ENCODE measurements around the gene DENND1A.

The DENND1A gene

DNA sequence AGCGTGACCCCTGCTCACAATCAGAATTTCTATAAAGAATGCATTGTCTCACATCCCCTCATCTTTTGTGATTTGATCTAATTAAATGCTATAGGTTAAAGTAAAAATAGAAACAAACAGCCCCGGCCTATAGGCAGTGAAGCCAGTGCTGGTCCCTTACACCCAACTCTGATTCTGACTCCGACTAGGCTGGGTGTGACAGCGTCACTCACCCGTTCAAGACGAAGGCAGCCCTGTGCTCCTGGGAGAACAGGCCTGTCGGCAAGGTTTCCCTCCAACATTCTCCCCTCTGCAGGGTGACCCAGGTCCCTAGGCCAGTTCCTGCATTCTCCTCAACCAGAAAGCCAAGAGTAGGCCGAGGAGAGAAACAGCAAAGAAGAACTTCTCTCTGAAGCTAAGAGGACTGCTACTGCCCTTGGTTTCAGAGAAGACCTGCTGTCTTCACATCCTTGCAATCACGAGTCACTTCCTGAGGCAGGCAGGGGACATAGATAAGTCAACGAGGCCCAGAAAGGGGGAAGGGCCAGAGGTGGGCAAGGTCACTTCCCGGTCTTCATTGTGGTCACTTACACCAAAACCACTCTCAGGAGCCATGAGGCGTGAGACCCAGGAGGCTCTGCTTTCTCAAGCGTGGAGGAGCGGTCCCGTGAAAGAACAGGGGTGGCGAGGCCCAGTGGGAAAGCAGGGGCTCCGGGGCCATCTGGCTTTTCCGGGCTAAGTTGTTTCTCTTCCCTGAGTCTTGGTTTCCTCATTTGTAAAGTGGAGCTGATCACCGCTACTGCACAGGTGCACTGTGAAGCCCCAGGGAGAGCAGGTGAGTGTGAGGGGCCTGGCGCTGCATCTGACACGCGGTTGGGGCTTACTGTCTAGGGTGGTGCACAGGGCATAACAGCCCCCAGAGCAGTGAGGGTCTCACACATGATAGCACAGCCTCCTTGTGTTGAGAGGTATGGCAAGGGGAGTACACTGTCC is 373.2 kb downstream of the DENND1A start:
- no peak for DNase-seq

DNA sequence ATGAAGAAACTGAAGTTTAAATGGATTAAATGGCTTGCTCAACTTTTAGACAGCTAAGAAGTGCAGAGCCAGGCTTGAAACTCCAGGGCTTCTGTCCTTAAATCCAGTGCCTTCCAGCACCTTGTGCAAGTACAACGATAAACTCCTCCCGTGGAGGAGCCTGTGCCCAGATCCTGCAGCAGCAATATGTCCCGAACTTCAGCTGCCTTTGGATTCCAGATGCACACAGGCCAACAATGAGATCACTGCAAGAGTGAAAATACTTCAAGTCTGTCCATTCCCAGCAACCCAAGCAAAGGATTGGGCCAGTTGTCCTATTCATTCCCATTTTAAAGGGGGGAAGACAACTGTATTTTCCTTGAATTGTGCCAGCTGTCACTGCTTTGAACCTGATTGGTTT is 374.3 kb downstream of the DENND1A start:
- no peak for DNase-seq

GRCh38 chr9:123552530-123552929 is 377.4 kb downstream of the DENND1A start:
- no peak for DNase-seq

GRCh38 chr9:123551734-123552133 is 378.2 kb downstream of the DENND1A start:
- no peak for DNase-seq

DNA sequence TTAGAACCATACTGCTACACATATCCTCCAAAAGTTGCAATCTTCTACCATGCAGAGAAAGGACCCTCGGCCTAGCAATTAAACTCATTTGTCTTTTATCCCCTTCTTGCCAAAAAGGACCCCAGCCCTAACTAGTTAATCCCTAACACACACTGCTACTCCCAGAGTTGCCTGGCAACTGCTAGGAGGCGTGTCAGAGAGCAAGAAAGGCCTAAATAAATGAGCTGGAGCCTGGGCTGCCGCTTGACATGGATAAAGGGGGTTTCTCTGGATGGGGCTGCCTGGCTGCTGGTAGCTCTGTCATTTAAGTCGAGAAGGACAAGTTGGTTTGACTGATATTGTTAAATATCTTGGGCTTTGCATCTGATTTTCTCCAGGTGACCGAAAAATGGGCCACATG is 379.1 kb downstream of the DENND1A start:
- no peak for DNase-seq

- DNase-seq, result no peak
Measured at GRCh38 chr9:123550012-123550411, 379.9 kb downstream of the DENND1A start.

- DNase-seq, result peak; percentile 85
Measured at GRCh38 chr9:123548741-123549545, 381.0 kb downstream of the DENND1A start.

DNA sequence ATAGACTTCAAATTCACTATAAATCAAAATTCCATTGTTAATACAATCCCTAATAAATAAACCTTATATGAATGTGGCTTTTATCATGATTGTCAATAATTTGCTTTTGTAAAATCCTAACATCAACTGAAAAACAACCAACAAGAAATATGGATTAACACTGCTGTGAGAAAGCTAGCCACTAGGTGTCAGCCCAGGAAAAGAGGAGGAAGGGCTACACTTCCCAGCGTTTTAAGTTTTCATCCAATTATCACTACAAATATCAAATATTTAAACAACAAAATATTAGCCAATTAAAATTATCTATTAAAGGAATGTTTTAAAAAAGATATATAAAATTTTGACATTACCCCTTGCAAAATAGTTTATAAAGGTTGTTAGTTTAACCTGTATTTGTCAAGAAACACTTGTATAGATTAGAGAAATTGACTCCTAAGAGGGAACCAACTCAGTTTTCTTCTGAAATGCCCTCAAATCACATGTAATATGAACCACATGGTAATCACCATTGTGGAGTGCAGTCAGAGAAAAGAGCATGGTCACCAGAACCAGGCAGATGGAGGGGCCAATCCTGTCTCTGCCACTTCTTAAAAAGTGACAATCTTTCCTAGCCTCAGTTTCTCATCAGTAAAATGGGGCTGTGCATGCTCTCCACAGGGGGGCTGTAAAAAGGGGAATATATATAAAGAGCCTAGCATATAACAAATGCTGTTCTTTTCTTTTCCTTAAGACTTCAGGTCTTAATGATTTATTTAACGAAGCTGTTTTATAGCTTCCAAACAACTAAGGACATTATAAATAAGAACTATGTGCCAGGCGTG is 385.7 kb downstream of the DENND1A start:
- peak; percentile 15 for DNase-seq

DNA sequence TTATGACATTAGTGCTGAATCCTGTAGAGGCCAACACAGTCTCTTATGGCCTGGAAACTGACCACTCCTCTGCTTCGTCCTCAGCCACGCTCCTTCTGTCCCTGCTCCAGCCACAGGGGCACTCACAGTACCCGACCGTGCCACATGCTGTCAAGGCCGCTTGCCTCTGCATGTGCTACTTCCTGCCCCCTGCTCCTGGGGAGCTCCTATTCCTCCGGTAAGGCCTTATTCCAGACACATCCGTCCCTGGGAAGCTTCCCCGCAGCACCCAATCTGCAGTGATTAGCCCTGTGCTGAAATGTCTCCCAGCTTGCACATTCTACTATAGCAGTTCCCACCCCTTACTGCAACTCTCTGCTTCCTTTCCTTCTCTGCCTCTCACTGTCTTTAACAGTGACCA is 386.4 kb downstream of the DENND1A start:
- no peak for DNase-seq

DNA sequence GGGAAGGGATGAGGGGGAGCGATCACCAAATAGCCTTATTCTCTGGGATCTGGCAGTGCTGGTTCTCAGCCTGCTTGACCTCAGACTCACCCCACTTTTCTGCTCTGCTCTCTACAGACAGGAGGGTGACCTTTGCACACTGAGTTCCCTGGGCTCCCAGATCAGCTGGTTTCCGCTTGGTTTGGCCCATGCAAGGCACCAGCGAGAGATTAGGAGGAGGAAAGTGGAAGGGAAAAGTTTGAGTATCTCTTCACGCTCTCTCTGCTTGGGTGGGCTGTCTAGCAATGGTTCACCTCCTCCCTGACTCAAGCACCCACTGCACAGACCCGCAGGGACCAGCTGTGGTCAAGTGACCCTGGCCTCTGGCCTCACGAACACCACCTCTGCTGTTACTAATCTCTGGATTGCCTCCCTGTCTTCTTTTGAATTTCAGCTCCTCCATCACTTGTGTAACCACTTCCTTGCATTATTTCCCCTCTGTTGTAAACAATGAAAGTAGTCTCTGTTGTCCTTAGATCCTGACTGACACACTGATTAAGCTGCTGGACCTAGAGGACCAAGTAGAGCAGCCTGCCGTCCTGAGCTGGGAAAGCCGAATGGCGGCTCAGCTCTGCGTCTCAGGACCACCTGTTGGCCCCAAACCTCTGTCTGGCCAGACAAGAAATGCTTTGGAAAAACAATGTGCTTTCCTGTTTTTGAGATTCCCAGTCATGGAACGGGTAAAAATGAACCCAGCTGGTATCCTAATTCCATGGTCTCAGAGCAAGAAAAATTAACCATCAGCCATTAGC is 387.3 kb downstream of the DENND1A start:
- DNase-seq, result no peak

DNA sequence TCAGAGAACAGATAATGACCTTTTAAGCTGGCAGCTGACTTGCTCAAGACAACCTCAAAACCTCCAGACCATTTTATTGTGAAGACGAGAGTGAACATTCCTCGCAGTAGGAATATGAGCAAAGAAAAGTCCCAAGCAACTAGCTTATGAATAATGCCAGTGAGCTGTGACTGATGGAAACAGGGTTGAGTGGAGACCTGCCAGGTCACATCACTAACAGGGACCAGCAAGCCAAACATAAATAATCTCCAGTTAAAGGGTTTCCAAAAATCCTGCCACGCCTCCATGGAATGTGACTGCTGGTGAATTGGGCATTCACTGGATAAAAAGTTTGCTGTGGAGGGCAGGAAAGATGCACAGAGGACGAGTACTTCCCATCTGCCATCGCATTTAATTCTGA is 388.5 kb downstream of the DENND1A start:
- no peak for DNase-seq

- no peak for DNase-seq
Measured at GRCh38 chr9:123540457-123540856, 389.5 kb downstream of the DENND1A start.

DNA sequence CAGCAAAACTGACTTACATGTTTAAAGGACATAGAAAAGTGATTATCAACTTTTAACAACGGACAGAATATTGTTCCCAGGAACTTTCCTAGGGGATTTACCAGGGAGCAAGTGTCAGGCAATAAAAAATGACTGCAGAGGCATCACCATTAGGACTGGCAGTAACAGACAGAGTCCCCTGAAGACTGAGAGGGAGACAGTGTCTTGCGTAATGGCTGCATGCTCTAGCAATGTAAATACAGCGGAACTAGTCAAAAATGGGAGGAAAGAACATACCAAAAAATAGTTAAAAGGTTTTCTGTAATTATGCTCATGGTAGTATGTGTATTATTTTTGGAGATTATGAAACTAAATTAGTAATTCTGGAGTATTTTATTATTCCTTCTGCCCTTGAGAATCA is 392.1 kb downstream of the DENND1A start:
- no peak for DNase-seq

GRCh38 chr9:123536455-123536868 is 393.5 kb downstream of the DENND1A start:
- DNase-seq, result no peak

- DNase-seq, result no peak
Measured at GRCh38 chr9:123534336-123534735, 395.6 kb downstream of the DENND1A start.

GRCh38 chr9:123530244-123530643 is 399.7 kb downstream of the DENND1A start:
- no peak for DNase-seq

DNA sequence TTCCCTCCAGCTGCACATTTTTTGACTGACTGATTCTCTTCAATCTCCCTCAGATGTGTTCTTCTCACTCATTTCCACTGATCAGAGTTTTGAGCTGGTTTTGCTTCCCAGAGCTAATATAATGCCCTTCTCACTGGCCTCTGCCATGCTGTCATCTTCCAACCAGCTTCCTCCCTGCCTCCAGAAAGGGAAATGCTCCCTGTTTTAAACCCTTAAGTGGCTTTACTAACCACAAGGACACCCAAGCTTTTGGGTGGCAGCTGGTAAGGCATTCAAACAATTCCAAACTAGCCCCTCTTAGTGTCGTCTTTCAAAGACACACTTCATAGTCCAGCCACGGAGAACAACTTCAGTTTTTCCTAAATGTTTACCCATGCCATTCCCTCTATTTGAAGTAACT is 401.4 kb downstream of the DENND1A start:
- no peak for DNase-seq

- DNase-seq, result no peak
Measured at GRCh38 chr9:123527981-123528380, 401.9 kb downstream of the DENND1A start.

DNA sequence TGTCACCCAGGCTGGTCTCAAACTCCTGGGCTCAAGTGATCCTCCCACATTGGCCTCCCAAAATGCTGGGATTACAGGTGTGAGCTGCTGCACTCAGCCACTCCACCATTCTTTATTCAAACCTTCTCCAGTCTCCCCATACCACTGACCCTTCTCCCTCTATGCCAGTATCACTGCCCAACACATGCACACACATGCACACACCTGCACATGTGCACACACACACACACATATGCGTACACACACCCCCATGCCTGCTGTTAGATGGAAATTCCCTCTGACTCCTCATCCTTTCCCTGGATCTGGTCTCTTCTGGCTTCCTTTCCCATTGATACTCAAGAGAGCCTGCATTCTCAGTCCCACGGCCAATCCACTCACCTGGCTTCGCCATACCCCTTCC is 404.0 kb downstream of the DENND1A start:
- no peak for DNase-seq

DNA sequence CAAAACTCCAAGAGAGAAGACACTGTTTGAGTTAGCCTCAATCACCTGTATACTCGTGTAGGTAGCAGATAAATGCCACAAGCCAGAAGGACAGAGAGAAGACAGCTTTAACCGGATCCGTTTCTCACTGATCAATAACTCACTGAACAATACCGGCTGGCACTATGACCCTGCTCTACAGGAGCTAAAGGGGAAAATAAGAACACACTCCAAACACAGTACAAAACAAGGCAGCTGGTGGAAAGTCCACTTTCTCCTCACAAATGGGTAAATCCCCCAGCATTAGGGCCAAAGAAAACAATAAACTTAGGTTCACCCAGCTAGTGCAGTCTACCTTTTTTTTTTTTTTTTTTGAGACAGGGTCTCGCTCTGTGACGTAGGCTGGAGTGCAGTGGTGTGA is 404.5 kb downstream of the DENND1A start:
- no peak for DNase-seq

DNA sequence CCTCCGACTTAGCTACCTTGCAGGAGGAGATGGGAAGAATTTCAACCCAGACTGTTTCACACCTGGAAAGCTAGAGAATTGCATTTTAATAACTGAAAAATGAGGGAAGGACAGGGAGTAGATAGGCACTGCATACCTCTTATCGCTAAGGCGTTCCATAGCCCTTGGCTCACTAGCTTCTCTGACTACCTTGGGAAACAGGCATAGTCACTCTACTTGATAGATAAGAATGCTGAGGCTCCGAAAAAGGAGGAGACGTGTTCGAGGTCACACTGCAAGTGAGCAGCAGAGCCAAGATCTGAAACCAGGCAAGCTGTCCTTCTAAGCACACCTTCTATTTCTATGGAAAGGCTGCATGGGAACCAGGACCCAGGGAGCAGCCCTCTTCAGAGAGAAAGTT is 405.1 kb downstream of the DENND1A start:
- DNase-seq, result no peak

DNA sequence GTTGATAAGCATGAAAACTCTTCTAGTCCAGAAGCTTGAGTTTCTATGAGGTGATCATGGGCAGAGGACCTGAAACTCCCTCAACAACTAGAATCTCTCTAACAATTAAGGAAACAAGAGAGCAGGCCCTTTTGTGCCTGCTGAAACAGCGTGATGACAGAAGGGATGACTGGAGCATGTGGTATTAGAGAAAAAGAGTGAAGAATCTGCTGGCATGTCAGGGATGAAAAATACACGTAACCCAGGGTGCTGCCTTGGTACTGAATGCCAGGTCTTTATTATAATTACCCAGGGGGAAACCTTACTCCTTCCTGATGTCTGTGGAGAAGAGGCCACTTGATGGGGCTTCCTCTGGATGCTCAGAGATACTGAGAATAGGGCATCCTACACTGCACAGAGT is 406.1 kb downstream of the DENND1A start:
- DNase-seq, result no peak

Measured in stimulated activated CD4-positive, alpha-beta T cell treated with anti-CD3 and anti-CD28 coated beads, Interleukin-15, amount 100 ng/mL, for 24 hours (primary cell).